Left forelimb (tissue), 1 donor: Measurements from ENCODE around the gene EFHC2.

Experiments used
- DNase-seq: peaks from one replicate; pipeline ENCODE4 v3.0.0-alpha.2; 2018; ENCODE audit warnings: low spot score

The EFHC2 gene

DNA sequence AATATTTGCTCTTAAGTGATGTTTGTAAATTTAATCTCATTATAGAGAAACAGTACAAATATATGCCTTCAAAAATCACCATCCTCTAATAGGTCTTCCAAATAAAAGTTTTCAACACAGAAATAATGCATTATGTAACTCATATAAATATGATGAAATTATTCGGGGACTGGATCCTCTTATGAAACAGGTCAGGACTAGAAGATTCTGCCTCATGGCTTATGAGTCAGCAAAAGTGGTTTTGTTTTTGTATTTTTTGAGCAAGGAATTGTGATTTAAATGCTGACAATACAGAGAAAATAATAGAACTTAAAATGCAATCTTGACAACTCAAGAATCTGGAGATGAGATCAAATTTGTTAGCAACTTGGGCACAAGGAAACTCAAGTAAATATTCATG is 190.6 kb downstream of the EFHC2 start:
- no peak for DNase-seq

DNA sequence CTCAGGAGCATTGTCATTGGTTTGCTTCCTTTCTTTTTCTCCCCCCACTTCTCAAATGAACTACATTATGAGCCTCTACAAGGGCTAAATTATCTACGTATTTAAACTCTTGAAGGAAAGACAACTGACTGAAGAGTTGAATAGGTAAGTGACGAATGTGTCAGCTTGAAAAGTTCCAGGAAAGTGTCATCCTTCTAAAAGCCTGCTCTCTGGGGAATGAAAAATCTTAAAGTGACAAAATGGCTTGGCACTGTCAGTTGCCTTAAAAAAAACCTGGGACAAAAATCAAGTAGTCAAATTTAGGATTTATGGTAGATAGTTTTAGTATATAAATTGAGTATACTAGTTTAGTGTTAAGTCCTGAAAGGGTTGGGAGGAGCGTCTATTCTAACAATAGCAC is 196.3 kb downstream of the EFHC2 start:
- no peak for DNase-seq

DNA sequence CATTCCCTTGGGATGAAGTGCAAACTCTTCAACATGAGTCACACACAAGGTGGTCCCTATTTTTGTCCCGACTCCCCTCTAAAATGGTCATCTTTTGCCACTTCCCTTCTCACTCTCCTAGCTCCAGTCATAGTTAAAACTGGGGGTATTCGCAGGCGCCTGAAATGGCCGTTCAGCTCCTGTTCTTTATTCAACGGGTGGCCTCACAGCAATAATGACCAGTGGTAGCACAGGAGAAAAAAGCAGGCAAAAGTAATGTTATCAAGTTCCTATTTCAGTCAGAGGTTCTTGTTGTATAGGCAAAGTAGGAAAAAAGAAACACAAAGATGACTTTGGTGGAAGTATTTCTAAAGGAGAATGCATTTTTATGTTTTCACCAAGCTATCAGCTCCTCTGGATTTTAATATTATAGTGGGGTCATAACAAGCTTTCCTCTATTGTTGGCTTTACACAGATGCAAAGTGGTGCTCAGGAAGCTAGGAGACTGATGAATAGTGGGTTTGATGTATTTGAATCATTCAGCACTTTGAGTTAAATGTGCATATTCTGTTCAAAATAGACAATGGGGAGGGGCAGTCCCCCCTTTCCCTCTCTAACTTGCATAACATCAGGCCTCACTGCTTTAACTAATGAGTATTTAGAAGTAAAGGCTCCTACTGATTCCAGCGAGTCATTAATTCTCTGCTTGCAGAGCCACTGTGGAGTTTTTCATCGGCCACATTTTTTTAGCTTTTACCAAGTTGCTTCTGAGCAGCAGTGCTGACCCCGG is 199.1 kb downstream of the EFHC2 start:
- DNase-seq = no peak

DNA sequence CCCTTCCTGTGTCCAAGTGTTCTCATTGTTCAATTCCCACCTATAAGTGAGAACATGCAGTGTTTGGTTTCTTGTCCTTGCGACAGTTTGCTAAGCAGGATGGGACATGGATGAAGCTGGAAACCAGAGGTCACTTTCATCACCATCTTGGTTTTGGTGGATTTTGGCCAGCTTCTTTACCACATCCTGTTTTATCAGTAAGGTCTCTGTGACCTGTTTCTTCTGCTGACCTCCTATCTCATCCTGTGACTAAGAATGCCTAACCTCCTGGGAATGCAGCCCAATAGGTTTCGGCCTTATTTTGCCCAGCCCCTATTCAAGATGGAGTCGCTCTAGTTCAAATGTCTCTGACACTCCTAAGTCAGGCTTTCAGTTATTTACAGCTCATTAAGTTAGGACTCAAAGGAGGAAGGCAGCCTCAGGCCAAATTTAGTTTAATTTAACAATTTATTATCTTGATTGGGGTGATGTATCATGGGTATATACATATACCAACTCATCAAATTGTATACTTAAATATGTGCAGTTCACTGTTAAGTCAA is 200.3 kb downstream of the EFHC2 start:
- DNase-seq = no peak

DNA sequence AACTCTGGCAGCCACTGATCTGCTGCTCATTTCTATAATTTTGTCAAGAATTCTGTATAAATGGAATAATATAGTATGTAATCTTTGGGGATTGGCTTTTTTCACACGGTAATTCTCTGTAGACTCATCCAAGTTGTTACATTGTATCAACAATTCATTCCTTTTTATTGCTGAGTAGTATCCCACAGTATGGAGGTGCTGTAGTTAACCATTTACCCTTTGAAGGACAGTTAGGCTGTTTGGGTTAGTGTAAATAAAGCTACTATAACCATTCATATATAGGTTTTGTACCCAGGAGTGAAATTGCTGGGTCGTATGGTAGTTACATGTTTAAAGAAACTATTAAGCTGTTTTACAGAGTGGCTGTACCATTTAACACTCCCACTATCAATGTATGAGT is 213.3 kb downstream of the EFHC2 start:
- no peak for DNase-seq

DNA sequence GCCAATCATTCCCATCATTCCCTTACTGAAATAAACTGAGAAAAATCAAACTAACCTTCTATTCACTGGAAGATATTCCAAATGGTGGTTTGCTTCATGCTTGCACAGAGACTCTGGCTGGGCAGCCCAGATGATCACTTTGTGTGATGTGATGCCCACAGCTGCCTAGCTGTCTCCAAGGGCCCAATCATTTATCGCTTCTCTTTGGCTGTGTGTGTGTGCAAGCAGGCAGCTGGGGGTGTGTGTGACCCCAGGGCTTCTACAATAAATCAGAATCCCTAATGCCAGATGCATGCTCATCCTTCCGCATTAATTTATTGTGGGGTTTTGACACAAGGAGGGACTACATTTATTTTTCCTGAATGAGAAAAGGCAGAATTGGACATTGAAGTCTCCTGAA is 230.1 kb downstream of the EFHC2 start:
- DNase-seq = no peak

DNA sequence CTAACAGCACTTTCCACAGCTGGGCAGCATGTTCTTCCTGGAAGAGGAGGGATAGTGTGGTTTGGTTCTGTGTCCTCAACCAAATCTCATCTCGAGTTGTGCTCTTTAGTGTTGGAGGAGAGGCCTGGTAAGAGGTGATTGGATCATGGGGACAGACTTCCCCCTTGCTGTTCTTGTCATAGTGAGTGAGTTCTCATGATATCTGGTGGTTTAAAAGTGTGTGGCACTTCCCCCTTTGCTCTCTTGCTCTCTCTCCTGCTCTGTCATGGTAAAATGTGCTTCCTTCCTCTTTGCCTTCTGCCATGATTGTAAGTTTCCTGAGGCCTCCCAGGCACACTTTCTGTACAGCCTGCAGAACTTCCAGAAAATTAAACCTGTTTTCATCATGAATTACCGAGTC is 236.6 kb downstream of the EFHC2 start:
- no peak for DNase-seq

DNA sequence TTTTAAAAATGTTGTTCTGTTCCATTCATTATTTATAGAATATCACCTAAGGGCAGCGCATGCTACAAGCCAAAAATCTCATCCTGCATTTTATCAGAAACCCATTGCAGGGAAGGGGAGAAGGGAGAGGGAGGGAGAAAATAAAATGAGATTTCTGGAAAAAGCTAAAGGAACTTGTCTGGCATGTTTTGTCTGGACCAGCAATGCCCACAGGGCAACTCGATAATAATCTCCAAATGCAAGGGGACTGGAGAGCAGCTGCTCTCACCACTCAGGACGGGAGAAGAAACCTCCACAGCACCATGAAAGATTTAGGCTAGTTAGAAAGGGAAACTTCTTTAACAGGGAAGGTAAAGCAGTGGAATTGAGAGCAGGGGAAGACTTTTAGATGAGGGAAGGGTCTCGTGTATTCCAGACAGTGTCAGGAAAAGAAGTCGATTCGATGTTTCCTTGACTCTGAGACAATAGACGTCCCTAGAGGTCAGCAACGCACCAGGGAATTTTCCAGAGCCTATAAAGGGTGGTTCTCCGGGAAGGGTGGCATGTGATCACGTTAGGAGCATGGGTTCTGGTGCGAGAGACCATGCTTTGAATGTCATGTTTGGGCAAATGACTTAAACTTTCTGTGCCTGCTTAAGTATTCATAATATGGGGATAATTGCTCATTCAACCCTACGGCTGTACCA is 238.1 kb downstream of the EFHC2 start:
- DNase-seq = no peak

DNA sequence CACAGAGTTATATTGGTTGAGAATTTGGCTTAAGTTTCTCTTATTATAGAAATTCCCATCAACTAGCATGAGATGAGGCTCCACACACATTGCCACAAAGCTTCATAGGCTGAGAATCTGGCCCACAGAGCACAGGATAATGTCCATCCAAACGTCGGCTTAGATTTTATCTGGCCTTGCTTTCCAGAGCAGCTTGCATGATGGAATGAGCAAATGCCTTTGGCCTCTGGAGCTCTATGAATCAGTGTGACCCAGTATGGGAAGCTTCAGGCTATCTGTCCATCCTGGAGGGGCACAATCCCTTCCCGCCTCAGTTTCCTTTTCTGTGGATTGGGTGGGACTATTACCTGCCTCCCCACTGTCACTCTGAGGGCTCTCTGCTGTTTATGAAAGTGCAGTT is 238.8 kb downstream of the EFHC2 start:
- DNase-seq = no peak

DNA sequence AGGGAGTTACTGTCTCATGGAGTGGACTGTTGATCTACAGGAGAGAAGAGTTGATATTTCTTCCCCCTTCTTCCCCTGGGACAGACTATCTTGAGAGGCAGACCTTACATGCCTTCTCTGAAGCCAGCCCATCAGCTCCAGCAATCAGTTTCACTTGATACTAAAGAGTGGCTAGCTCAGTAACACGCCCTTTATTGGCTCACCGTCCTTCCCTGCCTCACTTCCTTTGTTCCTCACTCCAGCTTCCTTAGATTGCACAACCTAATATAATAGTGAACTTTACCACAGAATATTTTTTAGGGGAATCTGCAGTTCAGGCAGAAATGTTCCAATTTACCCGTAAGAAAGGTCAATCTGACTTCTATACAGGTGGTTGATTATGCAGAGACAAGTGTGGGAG is 242.2 kb downstream of the EFHC2 start:
- DNase-seq = no peak

DNA sequence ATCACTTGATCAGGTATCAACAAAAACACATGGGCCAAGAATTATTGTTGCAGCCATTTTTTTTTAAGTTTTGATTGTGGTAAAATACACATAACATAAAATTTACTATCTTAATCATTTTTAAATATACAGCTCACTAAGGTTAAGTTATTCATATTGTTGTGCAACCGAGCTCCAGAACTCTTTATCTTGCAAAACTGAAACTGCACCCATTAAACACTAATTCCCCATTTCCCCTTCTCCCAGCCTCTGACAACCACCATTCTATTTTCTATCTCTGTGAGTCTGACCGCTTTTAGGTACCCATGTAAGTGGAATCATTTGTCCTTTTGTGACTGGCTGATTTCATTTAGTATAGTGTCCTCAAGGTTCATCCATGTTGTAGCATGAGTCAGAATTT is 244.1 kb downstream of the EFHC2 start:
- no peak for DNase-seq
